Tibial artery (tissue), 4 donors: ENCODE data around the gene MAST4.

Experiments used
- DNase-seq, 2 donors: peaks; one replicate each; pipeline ENCODE4 v3.0.0-alpha.2; 2019
- H3K27ac ChIP-seq, 2 donors: fragments of 200-600 bp; sonication (generic) in 1 of 2; 1 replicate in 1 of 2; 2 replicates in 1 of 2; pipeline ENCODE4 v1.5.1; 2018 to 2019; ENCODE audit warnings: mild to moderate bottlenecking in 1 of 2
- H3K27me3 ChIP-seq, 2 donors: fragments of 200-600 bp; sonication (generic) in 1 of 2; one replicate each; pipeline versions ENCODE4 v1.5.1 to v1.6.0; 2016 to 2019
- H3K36me3 ChIP-seq, 3 donors: fragments of 200-600 bp; sonication (generic) in 2 of 3; one replicate each; pipeline ENCODE4 v1.5.1; 2016 to 2019; ENCODE audit warnings: mild to moderate bottlenecking in 2 of 3
- H3K4me1 ChIP-seq, 4 donors: fragments of 200-600 bp; sonication (generic) in 2 of 4; 1 replicate in 3 of 4; 2 replicates in 1 of 4; pipeline ENCODE4 v1.5.1; 2016 to 2019
- H3K4me3 ChIP-seq, 2 donors: fragments of 200-600 bp; sonication (generic) in 1 of 2; 1 replicate in 1 of 2; 2 replicates in 1 of 2; pipeline ENCODE4 v1.5.1; 2018 to 2019; ENCODE audit warnings: mild to moderate bottlenecking in 2 of 2
- H3K9me3 ChIP-seq, 3 donors: fragments of 200-600 bp; sonication (generic) in 1 of 3; one replicate each; pipeline ENCODE4 v1.5.1; 2016 to 2019
- intact Hi-C: fragments of 100-400 bp; cut with DNase I; formaldehyde crosslinking; loops from one replicate; pipeline ENCODE4 v1.15.0; 2023; ENCODE audit warnings: low total_unique reads
- TF ChIP-seq, protein P1 (sequence below), 2 experiments: fragments of 200-600 bp in 1 of 2; fragments of 450-650 bp in 1 of 2; IDR thresholded peaks; one replicate each; pipeline ENCODE4 v1.5.1; 2017 to 2019; ENCODE audit warnings: antibody characterized with exemption in 2 of 2, mild to moderate bottlenecking in 1 of 2, moderate library complexity in 1 of 2

The MAST4 gene

GRCh38 chr5:66565878-66566277 is 30.3 kb upstream of the MAST4 start:
- Histone ChIP-seq H3K9me3 (no peaks in the 10 kb centered on the region), H3K36me3 (no peaks in the 10 kb centered on the region), H3K4me1 (no peaks in the 10 kb centered on the region), H3K4me3 (no peak overlapping the region), H3K27me3 (peaks cover 0 to 3% of the 10 kb centered on the region in 2 donors), H3K27ac (no peak overlapping the region)
- intact Hi-C loops: no loop called here
- TF ChIP-seq, protein P1, sequence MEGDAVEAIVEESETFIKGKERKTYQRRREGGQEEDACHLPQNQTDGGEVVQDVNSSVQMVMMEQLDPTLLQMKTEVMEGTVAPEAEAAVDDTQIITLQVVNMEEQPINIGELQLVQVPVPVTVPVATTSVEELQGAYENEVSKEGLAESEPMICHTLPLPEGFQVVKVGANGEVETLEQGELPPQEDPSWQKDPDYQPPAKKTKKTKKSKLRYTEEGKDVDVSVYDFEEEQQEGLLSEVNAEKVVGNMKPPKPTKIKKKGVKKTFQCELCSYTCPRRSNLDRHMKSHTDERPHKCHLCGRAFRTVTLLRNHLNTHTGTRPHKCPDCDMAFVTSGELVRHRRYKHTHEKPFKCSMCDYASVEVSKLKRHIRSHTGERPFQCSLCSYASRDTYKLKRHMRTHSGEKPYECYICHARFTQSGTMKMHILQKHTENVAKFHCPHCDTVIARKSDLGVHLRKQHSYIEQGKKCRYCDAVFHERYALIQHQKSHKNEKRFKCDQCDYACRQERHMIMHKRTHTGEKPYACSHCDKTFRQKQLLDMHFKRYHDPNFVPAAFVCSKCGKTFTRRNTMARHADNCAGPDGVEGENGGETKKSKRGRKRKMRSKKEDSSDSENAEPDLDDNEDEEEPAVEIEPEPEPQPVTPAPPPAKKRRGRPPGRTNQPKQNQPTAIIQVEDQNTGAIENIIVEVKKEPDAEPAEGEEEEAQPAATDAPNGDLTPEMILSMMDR (IDR thresholded peaks at IDR 0.05): no peak
- no peak for DNase-seq

GRCh38 chr5:66567474-66567873 is 28.7 kb upstream of the MAST4 start:
- TF ChIP-seq, protein P1 (IDR thresholded peaks at IDR 0.05): no peak
- H3K27ac ChIP-seq: no peak overlapping the region
- peaks cover 0 to 11% (median 0%) of the 10 kb centered on the region in 4 donors for H3K4me1 ChIP-seq
- DNase-seq: no peak
- H3K27me3 ChIP-seq: peaks cover 0 to 3% of the 10 kb centered on the region in 2 donors
- intact Hi-C loops: no loop called here
- H3K9me3 ChIP-seq: no peaks in the 10 kb centered on the region
- H3K4me3 ChIP-seq: no peak overlapping the region
- no peaks in the 10 kb centered on the region for H3K36me3 ChIP-seq

- Histone ChIP-seq H3K36me3 (no peaks in the 10 kb centered on the region), H3K9me3 (no peaks in the 10 kb centered on the region), H3K4me3 (no peak overlapping the region), H3K27me3 (peaks cover 0 to 3% of the 10 kb centered on the region in 2 donors), H3K27ac (no peak overlapping the region), H3K4me1 (peaks cover 0 to 21% (median 3%) of the 10 kb centered on the region in 4 donors)
- intact Hi-C loops: no loop called here
- DNase-seq: no peak
- TF ChIP-seq, protein P1 (IDR thresholded peaks at IDR 0.05): no peak
Observed at GRCh38 chr5:66570201-66570600, 26.0 kb upstream of the MAST4 start.

DNA sequence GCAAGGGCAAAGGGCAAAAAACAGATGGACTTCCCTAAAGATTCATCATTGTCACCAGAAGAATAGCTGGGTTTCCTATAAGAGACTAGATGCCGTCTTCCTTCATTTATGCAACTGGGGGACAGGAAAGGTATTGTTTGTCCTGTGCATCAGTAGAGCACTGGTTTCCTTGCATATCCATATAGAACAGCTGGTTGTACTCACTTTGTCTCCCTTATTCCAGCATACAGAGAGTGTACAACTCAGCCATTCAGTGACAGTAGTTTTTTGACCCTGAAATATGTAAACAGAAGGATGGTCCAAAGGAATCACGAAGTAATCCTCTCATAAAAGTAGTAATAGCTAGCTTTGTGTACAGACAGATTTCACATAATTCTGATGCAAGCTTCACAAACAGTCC is 22.5 kb upstream of the MAST4 start:
- no peak for DNase-seq
- no peak overlapping the region for H3K27ac ChIP-seq
- H3K36me3 ChIP-seq: no peaks in the 10 kb centered on the region
- TF ChIP-seq, protein P1 (IDR thresholded peaks at IDR 0.05): no peak
- peaks cover 0 to 21% (median 3%) of the 10 kb centered on the region in 4 donors for H3K4me1 ChIP-seq
- intact Hi-C loops: no loop called here
- H3K9me3 ChIP-seq: no peaks in the 10 kb centered on the region
- H3K4me3 ChIP-seq: no peak overlapping the region
- H3K27me3 ChIP-seq: peaks cover 0 to 6% of the 10 kb centered on the region in 2 donors

- H3K9me3 ChIP-seq: no peaks in the 10 kb centered on the region
- no peak for DNase-seq
- H3K36me3 ChIP-seq: no peaks in the 10 kb centered on the region
- peaks cover 0 to 6% of the 10 kb centered on the region in 2 donors for H3K27me3 ChIP-seq
- no peak overlapping the region for H3K27ac ChIP-seq
- intact Hi-C loops: no loop called here
- H3K4me3 ChIP-seq: no peak overlapping the region
- TF ChIP-seq, protein P1 (IDR thresholded peaks at IDR 0.05): no peak
- no peaks in the 10 kb centered on the region for H3K4me1 ChIP-seq
Observed at GRCh38 chr5:66582499-66583165, 13.6 kb upstream of the MAST4 start.
